GM21786 (cell line): Measurements from ENCODE around the gene ZCCHC14.
"Not testable (repeated sequence)": the region's sequence is repeated elsewhere in the genome, so short reads cannot be mapped to it uniquely, and the experiment has no call there.

ENCODE experiments used
- ATAC-seq: cut with Tn5 transposase; IDR thresholded peaks from one replicate; pipeline ENCODE4 v1.9.1; 2021; ENCODE audit not compliant: unreplicated experiment

The ZCCHC14 gene

DNA sequence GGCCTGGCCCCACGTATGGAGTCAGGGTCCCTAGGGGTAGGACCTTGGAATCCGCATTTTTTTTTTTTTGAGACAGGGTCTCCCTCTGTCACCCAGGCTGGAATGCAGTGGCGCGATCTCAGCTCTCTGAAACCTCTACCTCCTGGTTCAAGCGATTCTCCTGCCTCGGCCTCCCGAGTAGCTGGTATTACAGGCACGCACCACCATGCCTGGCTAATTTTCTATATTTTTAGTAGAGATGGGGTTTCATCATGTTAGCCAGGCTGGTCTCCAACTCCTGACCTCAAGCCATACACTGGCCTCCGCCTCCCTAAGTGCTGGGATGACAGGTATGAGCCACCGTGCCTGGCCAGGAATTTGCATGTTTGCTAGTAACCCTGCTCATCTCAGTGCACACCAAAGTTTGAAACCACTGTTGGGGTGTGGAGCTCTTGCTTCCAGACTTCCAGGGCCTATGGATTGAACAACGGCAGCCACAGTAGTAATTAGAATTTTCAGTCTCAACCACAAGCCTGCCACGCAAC, 5.0 kb upstream of the ZCCHC14 start:
- not testable (repeated sequence) for ATAC-seq

DNA sequence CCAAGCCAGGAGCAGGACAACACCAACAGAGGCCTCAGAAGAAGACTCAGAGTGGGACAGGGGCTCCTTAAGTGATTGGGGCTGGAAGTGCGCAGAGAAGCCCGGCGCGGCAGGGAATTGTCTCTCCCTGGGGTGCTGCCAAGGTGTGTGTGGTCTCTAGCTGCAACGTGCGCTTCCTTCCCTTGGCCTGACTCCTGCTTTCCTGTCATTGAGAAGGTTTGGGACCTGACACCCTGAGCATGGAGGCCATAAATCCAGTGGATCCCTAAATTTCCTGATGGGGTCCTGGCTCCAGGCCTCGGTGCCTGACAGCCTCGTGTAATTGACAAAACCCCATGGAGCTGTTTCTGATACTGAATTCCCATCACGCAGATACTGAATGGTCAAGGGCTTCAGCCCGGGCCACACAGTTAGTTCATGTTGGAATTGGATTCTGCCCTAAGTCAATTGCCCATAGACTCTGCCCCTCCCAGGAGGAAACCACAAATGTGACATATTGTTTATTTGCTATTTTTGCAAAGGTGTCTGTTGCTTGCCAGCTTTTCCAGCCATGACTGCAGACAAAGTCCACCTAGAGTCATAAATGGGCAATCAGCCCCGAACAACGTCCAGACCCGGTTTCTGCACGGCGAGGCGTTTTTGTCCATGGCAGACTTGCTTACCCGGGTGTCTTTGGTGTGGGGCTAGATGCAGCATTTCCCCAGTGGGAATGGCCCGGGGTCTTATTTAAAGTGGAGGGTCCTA, 4.4 kb upstream of the ZCCHC14 start:
- ATAC-seq = not testable (repeated sequence)

DNA sequence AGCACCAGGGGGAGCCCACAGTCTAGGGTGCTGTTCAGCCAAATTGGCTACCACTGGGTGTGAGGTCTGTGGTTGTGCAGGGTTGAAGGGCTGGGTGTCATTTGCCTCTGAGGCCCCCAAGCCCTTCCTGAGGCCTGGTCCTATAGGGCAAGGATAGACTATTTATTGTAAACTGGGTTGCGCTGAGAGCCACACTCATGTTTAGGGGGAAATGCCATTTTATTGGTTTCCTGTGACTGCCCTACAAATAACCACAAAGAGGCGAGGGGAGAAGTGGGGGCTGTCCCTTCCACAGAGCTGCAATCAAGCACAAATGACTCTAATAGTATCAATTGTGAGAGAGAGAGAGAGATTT, 3.6 kb upstream of the ZCCHC14 start:
- no peak for ATAC-seq

DNA sequence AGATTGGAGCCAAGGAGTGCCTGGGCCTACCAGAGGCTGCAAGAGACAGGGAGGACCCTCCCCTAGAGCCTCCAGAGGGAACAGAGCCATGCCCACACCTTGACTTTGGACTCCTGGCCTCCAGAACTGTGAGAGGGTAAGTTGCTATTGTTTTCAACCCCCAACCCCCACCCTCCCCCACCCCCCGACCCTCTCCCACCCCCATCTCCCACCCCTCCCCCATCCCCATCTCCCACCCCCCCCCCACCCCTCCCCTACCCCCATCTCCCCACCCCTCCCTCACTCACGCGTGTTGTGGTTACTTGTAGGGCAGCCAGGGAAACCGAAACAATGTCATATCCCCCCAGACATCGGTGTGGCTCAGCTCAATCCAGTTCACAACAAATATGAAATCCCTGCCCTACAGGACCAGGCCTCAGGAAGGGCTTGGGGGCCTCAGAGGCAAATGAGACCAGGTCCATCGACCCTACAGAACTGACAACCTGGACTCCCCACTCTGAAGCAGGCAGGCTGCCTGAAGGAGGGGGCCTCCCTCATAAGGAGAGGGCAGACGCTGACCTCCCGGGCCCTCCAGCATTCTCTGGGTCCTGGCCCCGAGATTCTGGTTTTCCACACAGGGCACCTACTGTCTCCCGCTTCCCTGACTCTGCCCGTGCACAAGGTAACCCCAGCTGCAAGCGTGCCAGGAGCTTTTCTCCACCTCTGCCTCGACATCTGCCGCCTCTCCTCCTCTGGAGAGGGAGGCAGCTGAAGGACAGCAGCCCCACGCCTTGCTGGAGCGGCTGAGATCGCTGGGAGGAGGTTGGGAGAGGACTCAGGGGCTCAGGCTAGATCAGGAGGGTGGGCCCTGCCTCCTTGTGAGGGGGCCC, 3.0 kb upstream of the ZCCHC14 start:
- ATAC-seq = no peak

DNA sequence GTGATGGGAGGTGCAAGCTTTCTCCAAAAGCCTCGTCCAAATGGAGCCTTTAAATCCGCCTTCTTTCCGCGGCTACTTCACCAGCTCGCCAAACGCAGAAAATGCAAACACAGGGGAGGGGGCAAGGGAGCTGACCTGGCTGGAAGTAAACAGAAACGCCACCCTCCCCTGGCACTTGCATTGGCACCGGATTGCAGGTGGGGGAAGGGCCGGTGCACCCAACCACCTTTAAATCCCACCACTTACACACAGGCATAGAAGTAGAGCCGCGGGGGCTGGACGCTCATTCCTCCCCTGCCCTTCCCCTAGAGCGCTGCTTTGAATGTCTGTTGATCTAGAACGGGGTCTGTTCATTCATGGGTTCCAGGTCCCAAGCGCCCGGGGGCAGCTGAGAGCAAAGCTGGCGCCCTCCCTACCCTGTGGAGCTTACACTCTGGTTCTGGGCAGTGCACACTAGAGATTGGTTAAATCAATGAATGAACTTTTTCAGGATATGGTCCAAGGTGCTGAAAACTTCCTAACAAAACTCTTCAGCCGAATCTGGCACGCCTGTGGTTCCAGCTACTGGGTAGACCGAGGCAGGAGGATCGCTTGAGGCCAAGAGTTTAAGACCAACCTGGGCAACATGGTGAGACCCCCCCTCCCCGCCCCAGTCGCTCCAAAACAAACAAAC, 920 bp upstream of the ZCCHC14 start:
- no peak for ATAC-seq

DNA sequence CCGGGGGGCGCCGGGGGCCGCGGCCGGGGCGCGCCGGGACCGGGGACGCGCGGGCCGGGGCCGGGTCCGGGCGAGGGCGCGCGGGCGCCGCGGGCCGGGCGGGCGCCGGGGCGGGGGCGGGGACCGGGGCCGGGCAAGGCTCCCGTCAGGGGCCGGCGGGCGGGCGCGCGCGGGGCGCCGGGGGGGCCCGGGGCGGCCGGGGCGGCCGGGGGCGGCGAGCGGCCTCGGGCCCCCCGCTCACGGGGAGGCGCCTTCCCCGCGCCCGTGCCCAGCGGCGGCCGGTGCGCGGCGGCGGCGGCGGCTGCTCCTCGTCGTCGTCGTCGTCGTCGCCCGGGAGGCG, 563 bp downstream of the ZCCHC14 start:
- no peak for ATAC-seq

DNA sequence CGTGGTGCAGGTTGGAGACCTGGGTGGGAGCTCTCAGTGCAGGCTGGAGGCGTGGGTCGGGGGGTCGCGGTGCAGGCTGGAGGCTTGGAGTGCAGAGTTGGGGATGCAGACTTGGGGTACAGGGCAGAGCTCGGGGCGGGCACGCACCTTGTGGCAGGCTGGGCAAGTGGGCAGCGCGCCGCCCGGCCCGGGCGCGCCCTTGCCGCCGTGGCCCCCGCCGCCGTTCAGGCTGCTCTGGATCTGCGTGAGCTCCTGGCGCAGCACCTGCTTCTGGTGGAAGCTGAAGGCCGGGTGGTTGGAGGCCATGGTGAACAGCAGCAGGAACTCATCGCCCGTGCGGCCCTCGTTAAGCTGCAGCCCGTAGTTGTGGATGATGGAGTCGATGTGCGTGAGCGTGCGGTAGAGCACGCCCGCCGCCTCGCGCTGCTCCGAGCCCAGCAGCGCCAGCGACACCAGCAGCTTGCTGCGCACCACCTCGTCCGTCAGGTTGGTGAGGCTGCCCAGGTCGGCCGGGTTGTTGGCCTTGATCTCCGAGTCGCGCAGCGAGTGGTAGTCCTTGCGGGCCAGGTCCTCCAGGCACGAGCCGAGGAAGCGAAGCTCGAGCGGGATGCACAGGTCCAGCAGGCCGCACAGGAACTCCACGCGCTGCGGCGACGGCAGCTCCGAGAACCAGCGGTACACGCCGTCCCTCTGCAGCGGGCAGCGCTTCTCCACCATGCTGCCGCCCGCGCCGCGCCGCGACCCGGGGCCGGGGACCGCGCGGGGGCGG, 1.1 kb downstream of the ZCCHC14 start:
- no peak for ATAC-seq

DNA sequence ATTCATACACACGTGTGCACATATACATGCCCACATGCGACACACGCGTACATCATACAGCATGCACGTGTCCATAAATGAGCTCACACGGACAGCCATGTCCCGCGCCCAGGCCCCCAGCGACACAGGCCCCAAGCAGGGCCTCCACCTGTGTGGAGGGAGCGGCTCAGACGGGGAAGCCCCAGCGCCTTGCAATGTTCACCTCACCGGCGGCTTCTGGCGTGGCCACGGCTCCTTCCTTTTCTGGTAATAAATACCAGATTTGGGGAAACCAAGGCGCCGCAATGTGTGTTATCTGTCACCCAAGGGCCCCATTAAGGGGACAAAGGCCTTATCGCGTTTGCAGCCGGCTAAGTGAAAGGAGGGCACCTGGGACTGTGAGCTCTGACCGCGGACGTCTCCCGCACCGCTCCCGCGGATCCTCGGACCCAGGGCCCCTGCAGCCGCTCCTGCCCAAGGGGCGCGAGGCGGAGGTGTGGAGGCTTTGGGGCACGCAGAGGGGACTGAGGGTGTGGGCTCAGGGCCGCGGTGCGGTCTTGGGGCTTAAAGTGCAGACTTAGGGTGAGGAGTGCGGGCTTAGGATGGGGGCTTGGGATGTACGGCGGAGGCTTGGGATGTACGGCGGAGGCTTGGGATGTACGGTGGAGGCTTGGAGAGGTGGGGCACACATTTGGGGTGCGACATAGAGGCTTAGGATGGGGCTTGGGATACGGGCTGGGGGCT, 1.9 kb downstream of the ZCCHC14 start:
- not testable (repeated sequence) for ATAC-seq

DNA sequence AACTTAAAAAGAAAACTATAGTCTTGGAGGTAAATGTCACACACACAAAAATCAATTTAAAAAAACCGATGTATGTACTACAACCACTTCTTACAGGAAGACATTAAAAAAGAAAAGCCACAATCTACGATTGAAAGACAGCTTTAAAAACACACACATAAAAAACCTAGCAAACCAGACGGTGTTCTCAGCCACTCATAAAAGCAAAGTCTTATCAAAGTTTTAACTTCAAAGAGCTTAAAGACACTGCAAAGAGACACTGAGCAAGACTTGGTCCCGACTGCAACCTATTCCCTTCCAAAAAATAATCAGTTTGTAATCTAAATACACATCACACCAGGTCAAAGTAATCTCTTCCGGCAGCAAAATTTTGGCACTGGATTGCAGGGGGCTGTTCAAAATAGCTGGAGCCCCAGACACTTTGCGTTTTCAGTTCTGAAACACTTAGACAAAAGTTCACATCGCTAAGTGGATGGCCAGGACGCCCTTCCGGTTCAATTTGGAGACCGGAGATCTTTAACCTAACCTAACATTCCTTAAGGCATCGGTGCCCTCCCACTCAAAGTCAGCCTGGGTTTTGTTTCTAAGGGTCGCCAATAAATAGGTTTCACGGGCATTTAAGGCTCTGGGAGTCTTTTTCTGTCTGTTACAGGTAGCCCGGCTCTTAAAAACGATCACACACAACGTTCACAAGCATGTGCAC, 2.6 kb downstream of the ZCCHC14 start:
- no peak for ATAC-seq

DNA sequence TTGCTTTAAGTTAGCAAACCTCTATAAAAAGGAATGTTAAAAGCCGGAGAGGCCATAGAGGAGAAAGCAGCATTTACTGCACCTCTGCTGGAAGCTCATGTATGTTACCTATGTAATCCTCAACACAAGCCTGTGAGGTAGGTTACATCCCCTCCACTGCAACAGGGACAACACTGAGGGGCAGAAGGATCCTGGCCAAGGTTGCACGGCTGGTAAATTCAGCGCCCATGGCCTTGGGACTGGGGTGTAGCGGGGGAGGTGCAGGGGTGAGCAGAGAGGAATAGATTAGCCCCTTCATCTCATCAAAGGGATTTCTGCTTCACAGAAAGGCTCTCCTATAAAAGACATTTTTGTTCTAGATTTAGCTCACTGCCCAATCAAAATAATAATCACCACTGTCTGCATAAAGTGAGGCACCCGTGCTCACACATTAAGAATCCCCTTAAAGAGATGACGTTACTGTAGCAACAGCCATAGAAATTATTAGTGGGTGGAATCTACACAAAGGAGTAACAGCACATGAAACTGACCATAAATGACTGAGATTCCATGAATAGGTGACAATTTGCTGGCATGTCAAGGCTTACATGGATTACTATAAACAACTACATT, 3.3 kb downstream of the ZCCHC14 start:
- ATAC-seq = no peak

DNA sequence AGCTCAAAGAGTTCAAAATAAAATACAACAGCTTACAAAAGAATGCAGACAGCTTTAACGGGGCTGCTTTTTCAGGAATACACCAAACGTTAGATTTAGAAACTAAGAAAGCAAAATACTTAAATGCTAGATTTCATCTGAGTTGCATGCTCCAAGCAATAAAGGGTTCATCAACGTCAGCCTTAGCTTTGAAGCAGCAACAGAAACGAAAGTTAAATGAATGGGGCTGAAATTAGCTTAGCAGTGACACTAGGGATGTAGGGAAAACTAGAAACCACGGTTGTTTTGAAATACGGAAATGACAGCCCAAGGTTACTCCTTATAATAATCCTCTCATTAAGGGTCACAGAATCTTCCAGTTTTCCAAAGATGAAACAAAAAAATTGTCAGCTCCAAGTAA, 3.9 kb downstream of the ZCCHC14 start:
- ATAC-seq = not testable (repeated sequence)

DNA sequence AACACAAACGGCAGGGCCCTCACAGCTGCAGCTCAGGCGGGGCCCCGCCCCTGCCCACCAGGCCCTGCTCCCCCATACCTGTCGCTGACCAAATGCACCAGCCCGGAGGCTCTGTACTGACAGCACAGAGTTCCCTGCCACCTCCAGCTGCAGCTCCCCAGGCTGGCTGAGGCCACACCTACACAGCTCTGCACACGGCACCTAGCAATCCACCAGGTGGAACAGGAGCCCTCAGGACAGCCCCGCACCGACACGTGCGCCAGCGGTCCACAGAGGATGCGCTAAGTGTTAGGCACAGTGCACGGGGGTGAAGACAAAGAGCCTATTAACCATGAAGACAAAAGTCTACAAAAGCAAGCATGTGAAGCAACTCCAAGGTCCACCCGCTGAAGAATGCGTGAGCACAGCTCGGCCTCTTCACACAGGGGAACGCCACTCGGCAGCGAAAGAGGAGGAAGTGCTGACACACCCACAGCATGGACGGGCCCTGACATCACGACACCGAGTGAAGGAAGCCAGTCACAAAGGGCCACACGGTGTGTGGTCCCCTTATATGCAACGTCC, 5.4 kb downstream of the ZCCHC14 start:
- ATAC-seq = no peak

DNA sequence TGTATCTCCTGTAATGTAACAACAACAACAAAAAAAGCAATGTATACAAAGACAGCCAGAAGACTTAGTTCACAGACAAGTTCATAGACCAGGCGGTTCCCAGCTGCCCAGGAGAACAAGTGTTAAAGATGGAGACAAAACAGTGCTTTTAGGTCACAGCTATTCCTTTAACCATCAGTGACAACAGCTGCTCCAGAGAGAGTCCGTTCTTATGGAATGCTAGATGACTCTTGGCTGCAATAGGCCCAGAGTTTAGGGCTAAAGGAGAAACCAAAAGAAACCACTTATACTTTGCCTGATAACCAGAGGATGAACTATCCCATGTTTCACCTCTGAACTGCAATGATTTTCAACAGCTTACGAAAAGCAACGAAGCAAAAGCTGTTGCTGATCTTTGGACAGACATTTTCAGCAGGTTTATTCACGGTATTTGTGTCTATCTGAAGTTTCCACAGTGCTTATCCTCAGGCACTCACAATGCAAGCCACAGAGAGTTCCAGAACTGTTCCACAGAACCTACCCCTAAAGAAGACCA, 6.0 kb downstream of the ZCCHC14 start:
- ATAC-seq = no peak

DNA sequence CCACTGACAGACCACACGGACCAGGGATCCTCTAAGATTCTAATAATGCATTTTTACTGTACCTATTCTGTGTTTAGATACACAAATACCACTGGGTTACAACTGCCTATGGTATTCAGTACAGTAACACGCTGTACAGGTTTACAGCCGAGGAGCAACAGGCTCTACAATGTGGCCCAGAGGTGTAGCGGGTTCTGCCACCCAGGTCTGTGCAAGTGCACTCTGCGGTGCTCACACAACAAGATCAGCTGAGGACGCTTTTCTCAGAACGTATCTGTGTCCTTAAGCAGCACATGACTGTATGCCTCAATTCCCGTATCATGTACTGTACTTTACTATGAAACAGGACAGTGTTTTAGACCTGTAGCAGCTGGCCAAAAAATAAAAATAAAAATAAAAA, 6.5 kb downstream of the ZCCHC14 start:
- no peak for ATAC-seq

DNA sequence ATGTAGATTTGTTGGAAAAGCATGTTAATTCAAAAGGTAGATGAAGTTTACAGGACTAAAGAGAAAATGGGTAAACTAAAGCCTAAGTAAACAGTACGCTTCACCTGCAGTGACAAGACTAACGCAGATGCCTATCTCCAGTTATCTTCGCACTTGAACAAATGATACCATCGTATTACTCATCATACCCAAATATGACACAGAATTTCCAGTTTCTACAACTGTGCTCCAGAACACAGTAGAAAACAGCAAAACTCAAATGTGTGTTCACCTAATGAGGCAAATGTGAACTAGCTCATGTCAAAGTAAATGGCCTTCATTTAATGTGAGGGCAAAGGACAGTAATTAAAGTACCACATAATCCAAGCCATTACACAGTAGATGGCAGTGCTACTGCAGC, 7.0 kb downstream of the ZCCHC14 start:
- not testable (repeated sequence) for ATAC-seq

DNA sequence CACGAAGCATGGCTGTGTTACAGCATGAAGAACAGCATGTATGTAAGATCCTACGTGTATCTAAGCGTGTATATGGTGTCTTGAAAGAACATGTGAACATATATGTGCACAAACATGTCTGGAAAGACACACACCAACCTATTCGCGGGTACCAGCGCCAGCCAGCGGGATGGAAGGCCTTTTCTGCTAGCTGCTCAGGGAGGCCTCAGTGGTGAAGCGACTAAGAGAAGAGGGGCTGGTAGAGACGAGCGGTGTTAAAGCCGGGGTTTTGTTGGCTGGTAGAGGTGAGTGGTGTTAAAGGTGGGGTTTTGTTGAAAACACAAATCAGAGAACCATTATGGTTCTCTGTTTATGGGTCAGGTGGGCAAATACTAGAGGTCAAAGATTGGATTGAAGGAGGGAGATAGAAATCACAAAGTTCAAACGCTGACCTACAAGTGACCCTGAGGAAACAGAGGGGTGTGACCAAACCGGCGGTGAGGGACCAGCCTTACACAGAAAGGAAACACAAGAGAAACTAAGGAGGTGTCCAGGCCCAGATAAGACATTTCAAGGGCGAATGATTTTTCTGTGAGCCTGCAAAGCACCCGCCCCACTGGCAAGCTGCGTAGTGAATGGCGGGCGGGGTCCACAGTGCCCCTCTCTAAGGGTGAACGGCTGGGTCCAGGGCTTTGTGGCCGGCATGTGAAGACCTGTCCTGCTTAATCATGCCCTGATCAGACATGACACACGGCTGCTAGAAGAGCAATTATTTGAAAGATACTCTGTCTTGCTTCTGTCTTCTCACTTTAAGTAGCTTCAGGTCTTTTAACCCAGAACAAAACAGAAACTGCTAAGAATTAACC, 8.1 kb downstream of the ZCCHC14 start:
- ATAC-seq = no peak

DNA sequence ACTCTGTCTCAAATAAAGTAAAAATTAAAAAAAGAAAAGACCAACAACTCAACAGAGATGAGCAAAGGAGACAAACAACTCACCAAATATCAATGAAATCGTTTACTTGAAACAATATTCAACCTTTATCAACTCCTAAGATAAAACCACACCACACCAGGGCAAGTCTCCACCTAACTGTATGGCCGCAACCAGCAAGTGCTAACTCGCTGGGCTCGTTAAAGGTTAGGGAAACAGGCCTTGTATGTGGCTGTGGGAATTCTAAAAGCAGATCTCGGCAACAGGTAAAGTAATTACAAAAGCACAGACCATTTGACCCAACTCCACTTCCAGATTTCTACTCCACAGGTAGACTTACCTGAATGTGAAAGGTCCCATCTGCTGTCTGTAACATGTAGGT, 9.3 kb downstream of the ZCCHC14 start:
- ATAC-seq = no peak

DNA sequence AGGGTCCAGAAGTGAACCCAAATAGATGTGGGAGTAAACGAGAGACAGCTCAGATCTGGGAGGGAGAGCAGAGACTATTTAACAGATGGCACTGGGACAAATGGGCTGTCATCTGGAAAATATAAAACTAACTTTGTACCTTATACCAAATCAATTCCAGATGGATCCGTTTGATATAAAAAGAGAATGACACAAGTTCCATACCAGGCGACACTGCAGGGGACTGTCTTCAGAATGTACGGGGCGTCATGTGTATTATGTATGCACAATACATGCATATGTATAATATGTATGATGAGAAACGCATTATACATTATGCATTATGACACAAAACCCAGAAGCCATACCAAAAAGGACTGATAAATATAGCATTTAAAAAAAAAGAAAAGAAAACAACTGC, 10.2 kb downstream of the ZCCHC14 start:
- not testable (repeated sequence) for ATAC-seq
